Body of pancreas (tissue), 4 donors: ENCODE results near the gene IPO11.

Experiments
- POLR2A ChIP-seq, 3 donors: fragments of 450-650 bp; IDR thresholded peaks; one replicate each; pipeline ENCODE4 v1.6.1; 2016; ENCODE audit warnings: antibody characterized with exemption in 3 of 3, mild to moderate bottlenecking in 2 of 3
- TF ChIP-seq, protein P1 (sequence below), 7 experiments: fragments of 450-650 bp in 4 of 7; fragments of 200-600 bp in 3 of 7; sonication (generic) in 3 of 7; IDR thresholded peaks; one replicate each; pipeline ENCODE4 v1.5.1; 2016 to 2019; ENCODE audit warnings: antibody characterized with exemption in 7 of 7

GRCh38 chr5:62616615-62617277 is 204.2 kb downstream of the IPO11 start:
- TF ChIP-seq, protein P1, sequence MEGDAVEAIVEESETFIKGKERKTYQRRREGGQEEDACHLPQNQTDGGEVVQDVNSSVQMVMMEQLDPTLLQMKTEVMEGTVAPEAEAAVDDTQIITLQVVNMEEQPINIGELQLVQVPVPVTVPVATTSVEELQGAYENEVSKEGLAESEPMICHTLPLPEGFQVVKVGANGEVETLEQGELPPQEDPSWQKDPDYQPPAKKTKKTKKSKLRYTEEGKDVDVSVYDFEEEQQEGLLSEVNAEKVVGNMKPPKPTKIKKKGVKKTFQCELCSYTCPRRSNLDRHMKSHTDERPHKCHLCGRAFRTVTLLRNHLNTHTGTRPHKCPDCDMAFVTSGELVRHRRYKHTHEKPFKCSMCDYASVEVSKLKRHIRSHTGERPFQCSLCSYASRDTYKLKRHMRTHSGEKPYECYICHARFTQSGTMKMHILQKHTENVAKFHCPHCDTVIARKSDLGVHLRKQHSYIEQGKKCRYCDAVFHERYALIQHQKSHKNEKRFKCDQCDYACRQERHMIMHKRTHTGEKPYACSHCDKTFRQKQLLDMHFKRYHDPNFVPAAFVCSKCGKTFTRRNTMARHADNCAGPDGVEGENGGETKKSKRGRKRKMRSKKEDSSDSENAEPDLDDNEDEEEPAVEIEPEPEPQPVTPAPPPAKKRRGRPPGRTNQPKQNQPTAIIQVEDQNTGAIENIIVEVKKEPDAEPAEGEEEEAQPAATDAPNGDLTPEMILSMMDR (IDR thresholded peaks at IDR 0.05), result no peak
- no peak for TF ChIP-seq POLR2A (IDR thresholded peaks at IDR 0.05)
